OCI-LY1 (cell line): Measurements from ENCODE around the gene SOWAHD.

Source experiments
- H2AFZ ChIP-seq: fragments of 200-600 bp; sonication (generic), shearing (Covaris generic); 2 replicates; pipeline ENCODE4 v1.6.0; 2014; ENCODE audit warnings: antibody characterized with exemption, mild to moderate bottlenecking, low read length
- H3F3A ChIP-seq: fragments of 200-600 bp; sonication (generic), shearing (Covaris generic); 2 replicates; pipeline ENCODE4 v1.6.0; 2014; ENCODE audit warnings: mild to moderate bottlenecking, antibody characterized with exemption, low read length, moderate library complexity; ENCODE audit not compliant: insufficient read depth
- H3K27ac ChIP-seq: fragments of 200-600 bp; sonication (generic); 2 replicates; pipeline ENCODE4 v1.5.1; 2014; ENCODE audit warnings: low read length, mixed run types, mild to moderate bottlenecking, low read depth; ENCODE audit not compliant: poor library complexity, severe bottlenecking
- H3K27me3 ChIP-seq: fragments of 200-600 bp; sonication (generic); 2 replicates; pipeline ENCODE4 v1.6.0; 2014; ENCODE audit warnings: antibody characterized with exemption, mild to moderate bottlenecking, low read length, moderate library complexity; ENCODE audit not compliant: insufficient read depth
- H3K36me3 ChIP-seq: fragments of 200-600 bp; sonication (generic); 2 replicates; pipeline ENCODE4 v1.6.1; 2014; ENCODE audit warnings: mild to moderate bottlenecking, antibody characterized with exemption, low read length, moderate library complexity, mixed read lengths; ENCODE audit not compliant: insufficient read depth
- H3K4me1 ChIP-seq: fragments of 200-600 bp; sonication (generic); 2 replicates; pipeline ENCODE4 v1.5.1; 2014; ENCODE audit warnings: mild to moderate bottlenecking, low read length, moderate library complexity; ENCODE audit not compliant: insufficient read depth, severe bottlenecking
- H3K4me2 ChIP-seq: fragments of 200-600 bp; sonication (generic), shearing (Covaris generic); 2 replicates; pipeline ENCODE4 v1.6.1; 2014; ENCODE audit warnings: low read length
- H3K4me3 ChIP-seq: fragments of 200-600 bp; sonication (generic); 2 replicates; pipeline ENCODE4 v1.5.1; 2014; ENCODE audit warnings: low read length, low read depth, mild to moderate bottlenecking, mixed read lengths; ENCODE audit not compliant: poor library complexity, severe bottlenecking
- H3K79me2 ChIP-seq: fragments of 200-600 bp; shearing (Covaris generic); 2 replicates; pipeline ENCODE4 v1.6.1; 2016; ENCODE audit warnings: mixed run types, low read length, mixed read lengths; ENCODE audit not compliant: insufficient read depth
- H3K9ac ChIP-seq: fragments of 200-600 bp; sonication (generic), shearing (Covaris generic); 2 replicates; pipeline ENCODE4 v1.6.1; 2014; ENCODE audit warnings: mild to moderate bottlenecking, low read length, mixed read lengths
- H3K9me2 ChIP-seq: fragments of 200-600 bp; sonication (generic), shearing (Covaris generic); 2 replicates; pipeline ENCODE4 v1.6.1; 2014; ENCODE audit warnings: low read depth, mild to moderate bottlenecking, low read length, mixed read lengths
- H3K9me3 ChIP-seq: fragments of 200-600 bp; shearing (Covaris generic); 2 replicates; pipeline ENCODE4 v1.6.1; 2014; ENCODE audit warnings: low read length, mixed read lengths
- H4K20me1 ChIP-seq: fragments of 200-600 bp; sonication (generic), shearing (Covaris generic); 2 replicates; pipeline ENCODE4 v1.6.0; 2016; ENCODE audit warnings: mild to moderate bottlenecking, low read length; ENCODE audit not compliant: insufficient read depth
- EZH2 ChIP-seq: fragments of 200-600 bp; sonication (generic), shearing (Covaris generic); IDR thresholded peaks from 2 replicates; pipeline ENCODE4 v1.8.0; 2017; ENCODE audit warnings: borderline replicate concordance, mixed run types, mild to moderate bottlenecking, antibody characterized with exemption, low read length, moderate library complexity, mixed read lengths
- TF ChIP-seq, protein P1 (sequence below): fragments of 200-600 bp; sonication (generic), shearing (Covaris generic); IDR thresholded peaks from 2 replicates; pipeline ENCODE4 v1.5.1; 2017; ENCODE audit warnings: mild to moderate bottlenecking, antibody characterized with exemption, low read length, moderate library complexity, mixed read lengths

Gene SOWAHD

GRCh38 chrX:119728487-119728886 is 29.9 kb upstream of the SOWAHD start:
- Histone ChIP-seq H4K20me1 (no peaks in the 10 kb centered on the region), H3K79me2 (no peaks in the 10 kb centered on the region)
- TF ChIP-seq, protein P1, sequence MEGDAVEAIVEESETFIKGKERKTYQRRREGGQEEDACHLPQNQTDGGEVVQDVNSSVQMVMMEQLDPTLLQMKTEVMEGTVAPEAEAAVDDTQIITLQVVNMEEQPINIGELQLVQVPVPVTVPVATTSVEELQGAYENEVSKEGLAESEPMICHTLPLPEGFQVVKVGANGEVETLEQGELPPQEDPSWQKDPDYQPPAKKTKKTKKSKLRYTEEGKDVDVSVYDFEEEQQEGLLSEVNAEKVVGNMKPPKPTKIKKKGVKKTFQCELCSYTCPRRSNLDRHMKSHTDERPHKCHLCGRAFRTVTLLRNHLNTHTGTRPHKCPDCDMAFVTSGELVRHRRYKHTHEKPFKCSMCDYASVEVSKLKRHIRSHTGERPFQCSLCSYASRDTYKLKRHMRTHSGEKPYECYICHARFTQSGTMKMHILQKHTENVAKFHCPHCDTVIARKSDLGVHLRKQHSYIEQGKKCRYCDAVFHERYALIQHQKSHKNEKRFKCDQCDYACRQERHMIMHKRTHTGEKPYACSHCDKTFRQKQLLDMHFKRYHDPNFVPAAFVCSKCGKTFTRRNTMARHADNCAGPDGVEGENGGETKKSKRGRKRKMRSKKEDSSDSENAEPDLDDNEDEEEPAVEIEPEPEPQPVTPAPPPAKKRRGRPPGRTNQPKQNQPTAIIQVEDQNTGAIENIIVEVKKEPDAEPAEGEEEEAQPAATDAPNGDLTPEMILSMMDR: peak; percentile 53
- no peak for TF ChIP-seq EZH2

DNA sequence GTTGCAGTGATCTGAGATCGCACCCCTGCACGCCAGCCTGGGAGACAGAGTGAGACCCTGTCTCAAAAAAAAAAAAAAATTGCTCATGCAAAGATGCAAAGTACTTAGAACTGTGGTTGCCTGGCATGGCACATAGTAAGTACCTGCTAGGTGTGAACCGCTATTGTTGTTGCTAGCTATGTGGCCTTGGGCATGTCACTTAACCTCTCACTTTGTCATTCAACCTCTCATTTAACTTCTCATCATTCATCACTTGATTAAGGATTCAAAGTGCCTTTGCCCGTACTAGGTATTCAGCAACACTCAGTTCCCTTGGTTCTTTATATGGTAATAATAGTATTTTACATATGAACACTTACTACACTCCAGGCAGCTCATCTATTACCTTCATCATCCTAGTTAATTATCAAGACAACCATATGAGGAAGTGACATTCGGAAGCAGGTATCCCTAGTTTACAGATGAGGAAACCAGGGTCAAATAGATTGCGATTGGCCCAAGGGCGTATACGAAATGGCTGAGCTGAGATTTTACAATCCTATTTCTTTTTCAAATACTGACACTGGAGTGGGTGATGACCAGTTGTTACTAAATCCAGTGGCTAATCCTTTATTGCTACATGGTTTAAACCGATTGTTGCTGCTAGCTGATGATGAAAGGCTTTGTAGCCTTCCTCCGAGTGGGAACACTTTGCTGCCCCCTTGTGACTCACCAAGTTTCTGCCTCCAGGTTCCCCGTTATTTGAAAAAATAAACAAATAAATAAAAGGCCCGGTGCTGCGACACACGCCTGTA is 28.8 kb upstream of the SOWAHD start:
- Histone ChIP-seq H4K20me1 (no peaks in the 10 kb centered on the region), H2AFZ (no peak overlapping the region), H3K27me3 (no peaks in the 10 kb centered on the region), H3K4me3 (no peak overlapping the region), H3K9me3 (no peaks in the 10 kb centered on the region), H3K4me2 (peak overlapping the region; percentile 40; the same call in 1 of the 2 replicates), H3K79me2 (no peaks in the 10 kb centered on the region), H3K27ac (peak overlapping the region; percentile 38), H3F3A (no peaks in the 10 kb centered on the region), H3K9me2 (no peaks in the 10 kb centered on the region), H3K9ac (no peak overlapping the region), H3K36me3 (no peaks in the 10 kb centered on the region), H3K4me1 (peaks cover 25% of the 10 kb centered on the region)
- TF ChIP-seq, protein P1: peak; percentile 47; the same call in 1 of the 2 replicates
- no peak for TF ChIP-seq EZH2

More at GRCh38 chrX:119728487-119728886, 29.9 kb upstream of the SOWAHD start:
- H3K36me3 ChIP-seq: no peaks in the 10 kb centered on the region
- H3K27me3 ChIP-seq: no peaks in the 10 kb centered on the region
- no peak overlapping the region for H3K4me3 ChIP-seq
- no peaks in the 10 kb centered on the region for H3K9me2 ChIP-seq
- no peak overlapping the region for H3K4me2 ChIP-seq
- H2AFZ ChIP-seq: no peak overlapping the region
- peak overlapping the region; percentile 38 for H3K27ac ChIP-seq
- no peaks in the 10 kb centered on the region for H3F3A ChIP-seq
- H3K9ac ChIP-seq: no peak overlapping the region
- peaks cover 24% of the 10 kb centered on the region for H3K4me1 ChIP-seq
- no peaks in the 10 kb centered on the region for H3K9me3 ChIP-seq

- Histone ChIP-seq H3K4me2 (no peak overlapping the region), H3K27me3 (no peaks in the 10 kb centered on the region), H3K27ac (no peak overlapping the region), H3K79me2 (no peaks in the 10 kb centered on the region), H3F3A (no peaks in the 10 kb centered on the region), H3K9me3 (no peaks in the 10 kb centered on the region), H4K20me1 (no peaks in the 10 kb centered on the region), H3K9ac (no peak overlapping the region), H3K4me3 (no peak overlapping the region), H3K9me2 (no peaks in the 10 kb centered on the region), H3K36me3 (no peaks in the 10 kb centered on the region), H2AFZ (no peak overlapping the region), H3K4me1 (peaks cover 7% of the 10 kb centered on the region)
- TF ChIP-seq, protein P1: no peak
- TF ChIP-seq EZH2: no peak
Measured at GRCh38 chrX:119734897-119735339, 23.5 kb upstream of the SOWAHD start.
